Parathyroid adenoma (tissue), 2 donors: Measurements from ENCODE around the gene ADSS1.

Source experiments
- H2AFZ ChIP-seq: fragments of 300-600 bp; sonication (generic); one replicate; pipeline ENCODE4 v1.7.0; 2017; ENCODE audit warnings: antibody characterized with exemption, mild to moderate bottlenecking
- H3K27ac ChIP-seq: fragments of 300-600 bp; sonication (generic); one replicate; pipeline ENCODE4 v1.7.0; 2017
- H3K27me3 ChIP-seq: fragments of 300-600 bp; sonication (generic); one replicate; pipeline ENCODE4 v1.7.0; 2017; ENCODE audit warnings: low read length; ENCODE audit not compliant: control insufficient read depth, insufficient read depth
- H3K36me3 ChIP-seq: fragments of 300-600 bp; sonication (generic); one replicate; pipeline ENCODE4 v1.7.0; 2017; ENCODE audit warnings: low read length; ENCODE audit not compliant: control insufficient read depth, insufficient read depth
- H3K4me1 ChIP-seq: fragments of 300-600 bp; sonication (generic); one replicate; pipeline ENCODE4 v1.7.0; 2017; ENCODE audit warnings: control low read depth
- H3K4me2 ChIP-seq: fragments of 300-600 bp; sonication (generic); one replicate; pipeline ENCODE4 v1.7.0; 2017; ENCODE audit warnings: low read length
- H3K4me3 ChIP-seq: fragments of 300-600 bp; sonication (generic); one replicate; pipeline ENCODE4 v1.7.0; 2017; ENCODE audit warnings: low read depth, low read length
- H3K79me2 ChIP-seq: fragments of 300-600 bp; sonication (generic); one replicate; pipeline ENCODE4 v1.7.0; 2017; ENCODE audit warnings: control low read depth
- H3K9ac ChIP-seq: fragments of 300-600 bp; sonication (generic); one replicate; pipeline ENCODE4 v1.7.0; 2017; ENCODE audit warnings: mild to moderate bottlenecking
- H3K9me3 ChIP-seq: fragments of 300-600 bp; sonication (generic); one replicate; pipeline ENCODE4 v1.7.0; 2017; ENCODE audit warnings: low read length; ENCODE audit not compliant: control insufficient read depth
- TF ChIP-seq, protein P1 (sequence below): fragments of 300-600 bp; sonication (generic); IDR thresholded peaks from one replicate; pipeline ENCODE4 v1.7.0; 2017; ENCODE audit warnings: antibody characterized with exemption, mild to moderate bottlenecking
- donor health status: primary hyperparathyroidism.

The ADSS1 gene

GRCh38 chr14:104723651-104724406 lies at the start of gene ADSS1:
ADSS1 (plus strand) TSS chr14:104724229; CDS start chr14:104724271, 42 bp downstream.
- H3K27me3 ChIP-seq: no peaks in the 10 kb centered on the region
- H3K9me3 ChIP-seq: no peaks in the 10 kb centered on the region
- H3K4me3 ChIP-seq: peak within 1 kb of the TSS; percentile 70
- TF ChIP-seq, protein P1, sequence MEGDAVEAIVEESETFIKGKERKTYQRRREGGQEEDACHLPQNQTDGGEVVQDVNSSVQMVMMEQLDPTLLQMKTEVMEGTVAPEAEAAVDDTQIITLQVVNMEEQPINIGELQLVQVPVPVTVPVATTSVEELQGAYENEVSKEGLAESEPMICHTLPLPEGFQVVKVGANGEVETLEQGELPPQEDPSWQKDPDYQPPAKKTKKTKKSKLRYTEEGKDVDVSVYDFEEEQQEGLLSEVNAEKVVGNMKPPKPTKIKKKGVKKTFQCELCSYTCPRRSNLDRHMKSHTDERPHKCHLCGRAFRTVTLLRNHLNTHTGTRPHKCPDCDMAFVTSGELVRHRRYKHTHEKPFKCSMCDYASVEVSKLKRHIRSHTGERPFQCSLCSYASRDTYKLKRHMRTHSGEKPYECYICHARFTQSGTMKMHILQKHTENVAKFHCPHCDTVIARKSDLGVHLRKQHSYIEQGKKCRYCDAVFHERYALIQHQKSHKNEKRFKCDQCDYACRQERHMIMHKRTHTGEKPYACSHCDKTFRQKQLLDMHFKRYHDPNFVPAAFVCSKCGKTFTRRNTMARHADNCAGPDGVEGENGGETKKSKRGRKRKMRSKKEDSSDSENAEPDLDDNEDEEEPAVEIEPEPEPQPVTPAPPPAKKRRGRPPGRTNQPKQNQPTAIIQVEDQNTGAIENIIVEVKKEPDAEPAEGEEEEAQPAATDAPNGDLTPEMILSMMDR: peak; percentile 93
- H2AFZ ChIP-seq: peak within 1 kb of the TSS; percentile 91
- H3K4me2 ChIP-seq: peak within 1 kb of the TSS; percentile 89
- H3K79me2 ChIP-seq: no peaks in the 10 kb centered on the region
- peaks cover 5% of the 10 kb centered on the region for H3K4me1 ChIP-seq
- H3K36me3 ChIP-seq: no peaks in the 10 kb centered on the region
- peak within 1 kb of the TSS; percentile 30 for H3K27ac ChIP-seq
- H3K9ac ChIP-seq: no peak within 1 kb of the TSS

GRCh38 chr14:104675447-104675846 lies 48.6 kb upstream of the ADSS1 start:
- H3K9ac ChIP-seq: no peak overlapping the region
- no peak overlapping the region for H3K27ac ChIP-seq
- no peak overlapping the region for H2AFZ ChIP-seq
- no peaks in the 10 kb centered on the region for H3K27me3 ChIP-seq
- H3K4me3 ChIP-seq: no peak overlapping the region
- H3K36me3 ChIP-seq: no peaks in the 10 kb centered on the region
- H3K4me1 ChIP-seq: peaks cover 14% of the 10 kb centered on the region
- no peak overlapping the region for H3K4me2 ChIP-seq
- TF ChIP-seq, protein P1: no peak
- no peaks in the 10 kb centered on the region for H3K79me2 ChIP-seq
- H3K9me3 ChIP-seq: no peaks in the 10 kb centered on the region

- no peaks in the 10 kb centered on the region for H3K27me3 ChIP-seq
- H3K9ac ChIP-seq: no peak overlapping the region
- no peak overlapping the region for H3K4me3 ChIP-seq
- H3K36me3 ChIP-seq: no peaks in the 10 kb centered on the region
- H3K4me1 ChIP-seq: peaks cover 14% of the 10 kb centered on the region
- TF ChIP-seq, protein P1: no peak
- H3K79me2 ChIP-seq: no peaks in the 10 kb centered on the region
- no peak overlapping the region for H2AFZ ChIP-seq
- no peak overlapping the region for H3K27ac ChIP-seq
- H3K4me2 ChIP-seq: no peak overlapping the region
- no peaks in the 10 kb centered on the region for H3K9me3 ChIP-seq
These were observed 47.8 kb upstream of the ADSS1 start for GRCh38 chr14:104676130-104676693.

- Histone ChIP-seq H3K79me2 (no peaks in the 10 kb centered on the region), H3K4me1 (peaks cover 16% of the 10 kb centered on the region), H3K9me3 (no peaks in the 10 kb centered on the region), H3K36me3 (no peaks in the 10 kb centered on the region), H2AFZ (peak overlapping the region; percentile 100), H3K4me3 (peak overlapping the region; percentile 60), H3K4me2 (peak overlapping the region; percentile 80), H3K27ac (peak overlapping the region; percentile 78), H3K27me3 (no peaks in the 10 kb centered on the region), H3K9ac (no peak overlapping the region)
- TF ChIP-seq, protein P1: no peak
These were observed 47.1 kb upstream of the ADSS1 start for GRCh38 chr14:104676694-104677511.
